HepG2 (cell line): ENCODE data around the gene PKD1L1. TPM values are rescaled to one million over a fixed set of nuclear protein-coding genes. Genes with fewer than 3 reads are reported as not detected.

Source experiments
- ATAC-seq: fragments of 200-7000 bp; cut with Tn5 transposase; 3 replicates; pipeline ENCODE4 v1.9.1; 2020; ENCODE audit warnings: mild to moderate bottlenecking, moderate library complexity
- BruUV-seq: library from RNA; stranded (reverse); fragments of 400-500 nt; replicated peaks from 2 replicates; lab custom pipeline; 2021; lab: Mats Ljungman, UMichigan
- CTCF ChIA-PET: fragments of 300-600 bp; formaldehyde crosslinking; extraction: SDS; loops from one replicate; lab custom pipeline; 2021; ENCODE audit warnings: low total read pairs, inconsistent platforms, low intra/inter-chr PET ratio; lab: Yijun Ruan, JAX
- POLR2A ChIA-PET: fragments of 350-600 bp; sonication (Branson Sonifier 250); formaldehyde crosslinking; loops from one replicate; lab custom pipeline; 2020; ENCODE audit warnings: antibody characterized with exemption, inconsistent platforms; lab: Yijun Ruan, JAX
- DNase-seq: peaks from one replicate; pipeline ENCODE4 v3.0.0-alpha.2; 2015; ENCODE audit warnings: low spot score
- FAIRE-seq: peaks from 3 replicates; lab custom pipeline; 2011; peaks lifted over from hg19 to GRCh38; lab: Jason Lieb, UNC
- H2AFZ ChIP-seq: one replicate; pipeline ENCODE4 v1.6.1; 2011; ENCODE audit warnings: low read length, inconsistent platforms
- H3K27ac ChIP-seq: fragments of 300-600 bp; 3 replicates; pipeline ENCODE4 v1.8.0; 2011; ENCODE audit warnings: mixed run types, mild to moderate bottlenecking, mixed read lengths, low read length, inconsistent platforms; ENCODE audit not compliant: insufficient read depth; ENCODE audit errors: extremely low read length
- H3K27me3 ChIP-seq, 2 experiments: fragments of 200-600 bp in 1 of 2; 2 replicates in 1 of 2; 3 replicates in 1 of 2; pipeline versions ENCODE4 v1.6.0 to v1.8.0; 2011; ENCODE audit warnings: low read length in 2 of 2, mild to moderate bottlenecking in 2 of 2, moderate library complexity in 2 of 2, inconsistent platforms in 1 of 2; ENCODE audit not compliant: insufficient read depth in 2 of 2, control insufficient read depth in 1 of 2
- H3K36me3 ChIP-seq, 2 experiments: fragments of 200-600 bp in 1 of 2; replicated peaks in 1 of 2; 2 replicates in 1 of 2; 3 replicates in 1 of 2; pipeline versions ENCODE4 v1.5.1 to v1.8.0; 2011; ENCODE audit warnings: low read length in 2 of 2, inconsistent platforms in 1 of 2; ENCODE audit not compliant: insufficient read depth in 2 of 2, control insufficient read depth in 1 of 2
- H3K4me1 ChIP-seq: 2 replicates; pipeline ENCODE4 v1.5.1; 2012; ENCODE audit warnings: low read length, inconsistent platforms; ENCODE audit not compliant: insufficient read depth
- H3K4me2 ChIP-seq: 2 replicates; pipeline ENCODE4 v1.6.0; 2011; ENCODE audit warnings: low read depth, low read length, inconsistent platforms
- H3K4me3 ChIP-seq, 3 experiments: fragments of 200-600 bp in 1 of 3; sonication (generic), shearing (Covaris generic) in 1 of 3; replicated peaks in 1 of 3; 2 replicates each; pipeline ENCODE4 v1.5.1; 2011 to 2016; ENCODE audit warnings: low read length in 3 of 3, inconsistent platforms in 2 of 3, low read depth in 2 of 3, mild to moderate bottlenecking in 2 of 3, control low read depth in 1 of 3, mixed read lengths in 1 of 3; ENCODE audit not compliant: insufficient read depth in 1 of 3
- H3K79me2 ChIP-seq: one replicate; pipeline ENCODE4 v1.6.1; 2011; ENCODE audit warnings: low read length, inconsistent platforms; ENCODE audit not compliant: insufficient read depth
- H3K9ac ChIP-seq: 2 replicates; pipeline ENCODE4 v1.6.0; 2011; ENCODE audit warnings: mild to moderate bottlenecking, low read depth, low read length, inconsistent platforms; ENCODE audit not compliant: insufficient read depth
- H3K9me3 ChIP-seq: 2 replicates; pipeline ENCODE4 v1.5.1; 2012; ENCODE audit warnings: mild to moderate bottlenecking, low read length
- H4K20me1 ChIP-seq: 2 replicates; pipeline ENCODE4 v1.6.0; 2011; ENCODE audit warnings: inconsistent platforms, mild to moderate bottlenecking, low read length, moderate library complexity; ENCODE audit not compliant: insufficient read depth
- ARID5B ChIP-seq: IDR thresholded peaks from 2 replicates; pipeline ENCODE4 v1.4.0; 2020; ENCODE audit warnings: mild to moderate bottlenecking, missing genetic modification reagents
- FOXK2 ChIP-seq: fragments of 450-650 bp; IDR thresholded peaks from 2 replicates; pipeline ENCODE4 v1.6.1; 2016
- KLF12 ChIP-seq: sonication (generic); formaldehyde crosslinking; IDR thresholded peaks from 2 replicates; pipeline ENCODE4 v1.4.0; 2020; ENCODE audit warnings: missing genetic modification reagents, borderline replicate concordance
- ZBTB20 ChIP-seq: sonication (generic); formaldehyde crosslinking; IDR thresholded peaks from 2 replicates; pipeline ENCODE4 v1.8.1; 2023; ENCODE audit warnings: missing genetic modification reagents, low read depth, mild to moderate bottlenecking, borderline replicate concordance
- ZBTB7A ChIP-seq: sonication (generic); formaldehyde crosslinking; IDR thresholded peaks from 2 replicates; pipeline ENCODE4 v1.8.0; 2022; ENCODE audit warnings: mild to moderate bottlenecking, missing genetic modification reagents
- ZNF800 ChIP-seq: sonication (generic); formaldehyde crosslinking; IDR thresholded peaks from 2 replicates; pipeline ENCODE4 v1.4.0; 2020; ENCODE audit warnings: missing genetic modification reagents
- WGBS: methylation state at CpG from one replicate; pipeline ENCODE4 v1.1.6; 2017; ENCODE audit warnings: low lambda C conversion rate; 5-methylcytosine and 5-hydroxymethylcytosine counted together
- in situ Hi-C: cut with HindIII; loops from 2 replicates; pipeline ENCODE4 v1.10.0; 2017; ENCODE audit warnings: low pct_unique_long_range_greater_than_20kb; ENCODE audit not compliant: extremely low pct_ligation_motif_present
- intact Hi-C: fragments of 100-400 bp; cut with micrococcal nuclease; formaldehyde crosslinking; loops from one replicate; pipeline ENCODE4 v1.10.0; 2022; ENCODE audit not compliant: unreplicated experiment
- polyA plus RNA-seq, 8 experiments: library from polyadenylated mRNA; depleted of rRNA in 3 of 8; stranded (reverse) in 7 of 8; unstranded in 1 of 8; fragments of >200 nt; fragmentation: Illumina TruSeq in 4 of 8; extraction: Trizol in 4 of 8; gene quantifications; 2 replicates each; pipeline versions ENCODE4 v1.2.1 to v1.2.3, GENCODE V29; 2011 to 2016; ENCODE audit warnings: low read depth in 4 of 8, missing spikeins in 1 of 8, mixed read lengths in 1 of 8; ENCODE audit not compliant: insufficient read depth in 1 of 8
- total RNA-seq, 5 experiments: library from RNA; depleted of rRNA; stranded (reverse); fragments of >200 nt; fragmentation: Illumina TruSeq; extraction: Trizol; gene quantifications; 2 replicates each; pipeline ENCODE4 v1.2.3, GENCODE V29; 2016; ENCODE audit warnings: low read depth in 1 of 5

Gene PKD1L1
- total and polyA plus RNA-seq, 2 of the 13 experiments (the other 11 are each of a cell fraction or from before 2014, with no cell fraction given): 0.01 TPM; not detected in 1

GRCh38 chr7:47867286-47867685, 81.0 kb downstream of the PKD1L1 start:
- no TSS peak for BruUV-seq
- H3K27ac ChIP-seq: no peak overlapping the region
- no peaks in the 10 kb centered on the region for H3K9me3 ChIP-seq
- no peaks in the 10 kb centered on the region for H3K27me3 ChIP-seq
- CTCF ChIA-PET: no interaction called here
- DNase-seq (no peak), ATAC-seq (no peak), FAIRE-seq (no peak)
- no peak for TF ChIP-seq ZNF800 (CRISPR knock-in tag)
- TF ChIP-seq ZBTB7A (CRISPR knock-in tag): no peak
- no peak for TF ChIP-seq KLF12 (CRISPR knock-in tag)
- no peak for TF ChIP-seq ARID5B (CRISPR knock-in tag)
- TF ChIP-seq ZBTB20 (CRISPR knock-in tag): no peak
- TF ChIP-seq FOXK2: no peak
- no peak overlapping the region for H3K9ac ChIP-seq
- no peaks in the 10 kb centered on the region for H3K79me2 ChIP-seq
- POLR2A ChIA-PET: no interaction called here
- H4K20me1 ChIP-seq: no peaks in the 10 kb centered on the region
- H3K4me1 ChIP-seq: no peaks in the 10 kb centered on the region
- no peak overlapping the region for H3K4me3 ChIP-seq
- 0% methylated on average over 3 of the region's 3 CpGs for WGBS
- no peak overlapping the region for H2AFZ ChIP-seq
- intact Hi-C loops: no loop called here
- H3K36me3 ChIP-seq: no peaks in the 10 kb centered on the region
- in situ Hi-C loops: no loop called here
- no peak overlapping the region for H3K4me2 ChIP-seq
